Neural progenitor cell (in vitro differentiated cells): ENCODE results near the gene GDNF.

Experiments
- EZH2 ChIP-seq: fragments of 200-600 bp; sonication (generic); IDR thresholded peaks from 2 replicates; pipeline ENCODE4 v1.6.1; 2017; ENCODE audit warnings: antibody characterized with exemption, mild to moderate bottlenecking, moderate library complexity
- EZH2phosphoT487 ChIP-seq: fragments of 200-600 bp; sonication (generic); IDR thresholded peaks from 2 replicates; pipeline ENCODE4 v1.6.1; 2017; ENCODE audit warnings: antibody characterized with exemption
- TF ChIP-seq, protein P1 (sequence below): fragments of 200-600 bp; sonication (generic); IDR thresholded peaks from 2 replicates; pipeline ENCODE4 v1.5.1; 2017; ENCODE audit warnings: antibody characterized with exemption, mild to moderate bottlenecking

DNA sequence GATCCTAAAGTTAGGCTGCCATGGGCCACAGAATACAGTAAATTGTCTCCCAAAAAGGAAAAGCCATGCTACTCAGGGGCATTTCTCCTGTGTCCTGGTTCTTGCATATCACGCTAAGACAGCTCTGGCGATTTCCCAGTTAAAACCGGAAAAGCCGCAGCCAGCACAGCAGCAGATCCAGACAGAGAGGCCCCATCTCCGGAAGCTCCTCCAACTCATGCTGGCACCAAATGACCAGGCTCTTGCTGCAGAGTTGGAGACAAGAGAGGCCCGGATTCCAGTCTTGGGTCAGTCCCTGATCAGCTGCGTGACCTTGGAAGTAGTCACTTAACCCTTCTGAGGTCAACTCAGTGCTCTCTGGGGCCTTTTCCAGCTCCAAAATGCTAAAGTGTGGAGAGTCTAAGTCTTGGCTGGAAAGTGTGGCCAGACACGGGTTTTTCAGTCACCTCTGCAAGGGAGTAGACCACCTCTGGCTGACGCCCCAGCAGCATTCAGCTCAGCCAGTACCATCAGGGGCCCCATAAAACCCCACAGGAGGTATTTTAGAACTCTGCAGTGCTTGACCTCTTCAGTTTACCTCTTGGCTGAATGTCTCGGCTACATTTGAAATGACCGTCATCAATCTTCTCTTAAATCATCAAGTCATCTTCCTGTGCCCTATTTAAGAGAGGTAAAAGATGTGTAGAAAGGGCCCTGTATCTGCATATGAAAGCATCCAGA lies 16.2 kb downstream of the GDNF start:
- TF ChIP-seq EZH2phosphoT487 (no peak), EZH2 (no peak)
- TF ChIP-seq, protein P1, sequence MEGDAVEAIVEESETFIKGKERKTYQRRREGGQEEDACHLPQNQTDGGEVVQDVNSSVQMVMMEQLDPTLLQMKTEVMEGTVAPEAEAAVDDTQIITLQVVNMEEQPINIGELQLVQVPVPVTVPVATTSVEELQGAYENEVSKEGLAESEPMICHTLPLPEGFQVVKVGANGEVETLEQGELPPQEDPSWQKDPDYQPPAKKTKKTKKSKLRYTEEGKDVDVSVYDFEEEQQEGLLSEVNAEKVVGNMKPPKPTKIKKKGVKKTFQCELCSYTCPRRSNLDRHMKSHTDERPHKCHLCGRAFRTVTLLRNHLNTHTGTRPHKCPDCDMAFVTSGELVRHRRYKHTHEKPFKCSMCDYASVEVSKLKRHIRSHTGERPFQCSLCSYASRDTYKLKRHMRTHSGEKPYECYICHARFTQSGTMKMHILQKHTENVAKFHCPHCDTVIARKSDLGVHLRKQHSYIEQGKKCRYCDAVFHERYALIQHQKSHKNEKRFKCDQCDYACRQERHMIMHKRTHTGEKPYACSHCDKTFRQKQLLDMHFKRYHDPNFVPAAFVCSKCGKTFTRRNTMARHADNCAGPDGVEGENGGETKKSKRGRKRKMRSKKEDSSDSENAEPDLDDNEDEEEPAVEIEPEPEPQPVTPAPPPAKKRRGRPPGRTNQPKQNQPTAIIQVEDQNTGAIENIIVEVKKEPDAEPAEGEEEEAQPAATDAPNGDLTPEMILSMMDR: no peak
